Activated CD4-positive, alpha-beta T cell treated with anti-CD3 and anti-CD28 coated beads for 36 hours (primary cell): ENCODE measurements around the gene GSTT2B. TPM values are rescaled to one million over a fixed set of nuclear protein-coding genes. Genes with fewer than 3 reads are reported as not detected.
"Not testable (repeated sequence)": the region's sequence is repeated elsewhere in the genome, so short reads cannot be mapped to it uniquely, and the experiment has no call there.

Experiments used
- ATAC-seq: fragments of 200-7000 bp; cut with Tn5 transposase; one replicate; pipeline ENCODE4 v1.10.0; 2021; ENCODE audit warnings: mild to moderate bottlenecking, moderate library complexity
- CTCF ChIA-PET: fragments of 350-600 bp; sonication (Branson Sonifier 250); formaldehyde crosslinking; loops from one replicate; lab custom pipeline; 2021; ENCODE audit warnings: antibody characterized with exemption; lab: Charles Lee
- POLR2A ChIA-PET: fragments of 350-600 bp; sonication (Branson Sonifier 250); formaldehyde crosslinking; loops from one replicate; lab custom pipeline; 2021; ENCODE audit warnings: antibody characterized with exemption, inconsistent platforms; lab: Charles Lee
- DNase-seq: peaks from one replicate; pipeline ENCODE4 v3.0.0-alpha.2; 2020
- H3K27ac Mint-ChIP-seq: one replicate; pipeline ENCODE4 v1.8.0; 2021; ENCODE audit warnings: mixed read lengths
- H3K27me3 Mint-ChIP-seq: one replicate; pipeline ENCODE4 v1.8.0; 2021; ENCODE audit warnings: mixed read lengths
- H3K36me3 Mint-ChIP-seq: one replicate; pipeline ENCODE4 v1.8.0; 2021; ENCODE audit warnings: low read depth, mixed read lengths
- H3K4me1 Mint-ChIP-seq: one replicate; pipeline ENCODE4 v1.8.0; 2021; ENCODE audit warnings: mixed read lengths
- H3K4me3 Mint-ChIP-seq: one replicate; pipeline ENCODE4 v1.8.0; 2021; ENCODE audit warnings: mild to moderate bottlenecking, moderate library complexity, mixed read lengths
- H3K9me3 Mint-ChIP-seq: one replicate; pipeline ENCODE4 v1.8.0; 2021; ENCODE audit warnings: low read depth, mixed read lengths
- intact Hi-C, 2 experiments: fragments of 100-400 bp; cut with DNase I in 1 of 2; cut with micrococcal nuclease in 1 of 2; formaldehyde crosslinking; loops; one replicate each; pipeline versions ENCODE4 v1.14.2 to v1.15.1; 2022 to 2024; cut with DNase I, micrococcal nuclease
- total RNA-seq, 2 experiments: library from RNA; stranded (reverse); gene quantifications; one replicate each; pipeline ENCODE4 v1.2.3, GENCODE V29; 2021

GSTT2B gene
- total RNA-seq, 2 experiments from 2014 or later = not detected

- Mint-ChIP-seq H3K27ac (no peak overlapping the region), H3K4me1 (no peaks in the 10 kb centered on the region)
- ATAC-seq = no peak
Observed at GRCh38 chr22:23926561-23926960, 34.4 kb downstream of the GSTT2B start.

DNA sequence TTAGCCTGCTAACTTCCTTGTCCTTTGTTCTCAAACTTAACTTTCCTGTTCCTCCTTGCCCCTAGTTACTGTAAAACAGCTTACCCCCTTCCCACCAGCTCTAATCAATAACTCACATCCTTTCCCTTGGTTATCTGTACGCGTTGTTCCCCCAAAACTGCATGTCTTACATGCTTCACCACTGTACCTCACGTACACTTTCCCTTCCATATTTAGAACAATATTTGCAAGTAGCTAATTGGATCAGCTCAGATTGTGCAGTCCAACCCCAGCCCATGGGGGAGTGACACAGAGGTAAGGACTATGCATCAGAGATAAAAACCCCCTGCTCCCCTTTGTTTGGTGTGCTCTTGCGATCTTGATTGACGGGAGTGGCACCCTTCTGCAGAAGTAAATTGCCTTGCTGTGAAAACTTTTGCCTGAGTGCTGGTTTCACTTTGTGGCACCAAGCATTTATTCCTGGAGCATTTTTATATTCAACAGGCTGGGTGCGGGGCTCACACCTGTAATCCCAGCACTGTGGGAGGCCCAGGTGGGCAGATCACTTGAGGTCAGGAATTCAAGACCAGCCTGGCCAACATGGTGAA lies 35.9 kb downstream of the GSTT2B start:
- H3K36me3 Mint-ChIP-seq = peaks cover 37% of the 10 kb centered on the region
- H3K27me3 Mint-ChIP-seq = no peaks in the 10 kb centered on the region
- POLR2A ChIA-PET = no interaction called here
- H3K27ac Mint-ChIP-seq = no peak overlapping the region
- no peak overlapping the region for H3K4me3 Mint-ChIP-seq
- no peaks in the 10 kb centered on the region for H3K4me1 Mint-ChIP-seq
- DNase-seq = no peak
- ATAC-seq = no peak
- CTCF ChIA-PET = interaction anchor here (0.7 kb wide), 1 partner anchor 283 kb away, joined by 3 read pairs; no protein-coding TSS in a partner anchor
- peaks cover 9% of the 10 kb centered on the region for H3K9me3 Mint-ChIP-seq
- intact Hi-C loops = no loop called here

More at GRCh38 chr22:23926561-23926960, 34.4 kb downstream of the GSTT2B start:
- H3K9me3 Mint-ChIP-seq = peaks cover 9% of the 10 kb centered on the region
- CTCF ChIA-PET = no interaction called here
- POLR2A ChIA-PET = no interaction called here
- H3K4me3 Mint-ChIP-seq = no peak overlapping the region
- H3K36me3 Mint-ChIP-seq = peaks cover 40% of the 10 kb centered on the region
- DNase-seq = no peak
- intact Hi-C loops = no loop called here
- H3K27me3 Mint-ChIP-seq = no peaks in the 10 kb centered on the region

GRCh38 chr22:23922921-23923320 lies 38.1 kb downstream of the GSTT2B start:
- Mint-ChIP-seq H3K27ac (no peak overlapping the region), H3K9me3 (peaks cover 9% of the 10 kb centered on the region), H3K36me3 (peaks cover 34% of the 10 kb centered on the region), H3K4me3 (no peak overlapping the region), H3K4me1 (no peaks in the 10 kb centered on the region), H3K27me3 (no peaks in the 10 kb centered on the region)
- DNase-seq (no peak), ATAC-seq (no peak)
- intact Hi-C loops = no loop called here
- ChIA-PET POLR2A (no interaction called here), CTCF (no interaction called here)

DNA sequence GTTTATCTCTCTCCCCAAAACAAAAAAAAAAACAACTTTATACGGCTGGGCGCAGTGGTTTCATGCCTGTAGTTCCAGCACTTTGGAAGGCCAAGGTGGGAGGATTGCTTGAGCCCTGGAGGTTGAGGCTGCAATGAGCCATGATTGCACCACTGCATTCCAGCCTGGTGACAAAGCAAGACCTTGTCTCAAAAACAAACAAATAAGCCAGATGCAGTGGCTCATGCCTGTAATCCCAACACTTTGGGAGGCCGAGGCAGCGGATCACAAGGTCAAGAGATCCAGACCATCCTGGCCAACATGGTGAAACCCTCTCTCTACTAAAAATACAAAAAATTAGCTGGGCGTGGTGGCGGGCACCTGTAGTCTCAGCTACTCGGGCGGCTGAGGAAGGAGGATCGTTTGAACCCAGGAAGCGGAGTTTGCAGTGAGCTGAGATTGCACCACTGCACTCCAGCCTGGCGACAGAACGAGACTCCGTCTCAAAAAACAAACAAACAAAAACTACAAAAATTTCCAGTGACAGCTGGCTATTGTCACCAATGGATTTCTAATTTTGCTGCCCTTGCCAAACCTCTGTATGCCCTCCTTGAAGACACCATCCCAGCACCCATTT lies 39.3 kb downstream of the GSTT2B start:
- CTCF ChIA-PET = interaction anchor here (0.6 to 1.0 kb wide), 2 partner anchors 8 to 13 kb away, joined by 3 read pairs; no protein-coding TSS in a partner anchor
- H3K36me3 Mint-ChIP-seq = peaks cover 28% of the 10 kb centered on the region
- H3K27ac Mint-ChIP-seq, H3K4me1 Mint-ChIP-seq, intact Hi-C loops, H3K4me3 Mint-ChIP-seq, POLR2A ChIA-PET, ATAC-seq, H3K27me3 Mint-ChIP-seq, DNase-seq, H3K9me3 Mint-ChIP-seq: not testable (repeated sequence)

DNA sequence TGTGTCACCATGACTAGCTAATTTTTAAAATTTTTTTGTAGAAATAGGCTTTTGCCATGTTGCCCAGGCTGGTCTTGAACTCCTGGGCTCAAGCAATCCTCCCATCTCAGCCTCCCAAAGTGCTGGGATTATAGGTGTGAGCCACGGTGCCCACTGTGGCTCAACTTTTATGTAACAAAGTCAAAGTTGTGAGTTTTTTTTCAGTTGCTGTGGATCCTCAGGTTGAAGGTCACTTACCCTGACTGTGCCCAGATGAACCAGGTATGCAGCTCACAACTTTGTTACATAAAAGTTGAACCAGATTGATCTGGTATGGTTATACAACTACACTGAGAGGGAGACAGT lies 40.8 kb downstream of the GSTT2B start:
- H3K27ac Mint-ChIP-seq, H3K4me1 Mint-ChIP-seq, H3K9me3 Mint-ChIP-seq, POLR2A ChIA-PET, H3K27me3 Mint-ChIP-seq, DNase-seq, H3K4me3 Mint-ChIP-seq, ATAC-seq, intact Hi-C loops: not testable (repeated sequence)
- CTCF ChIA-PET = interaction anchor here (1.0 to 2.0 kb wide), 4 partner anchors 10 to 28 kb away, joined by 3 to 9 read pairs (median 4); no protein-coding TSS in a partner anchor
- H3K36me3 Mint-ChIP-seq = peaks cover 16% of the 10 kb centered on the region

- ChIA-PET CTCF (interaction anchor here (1.2 kb wide), 1 partner anchor 21 kb away, joined by 3 read pairs; the partner anchor contains the start of gene MIF), POLR2A (no interaction called here)
- intact Hi-C loops = no loop called here
- peaks cover 2% of the 10 kb centered on the region for H3K36me3 Mint-ChIP-seq
- H3K27ac Mint-ChIP-seq = no peak overlapping the region
- DNase-seq (no peak), ATAC-seq (no peak)
- H3K27me3 Mint-ChIP-seq = no peaks in the 10 kb centered on the region
- H3K4me3 Mint-ChIP-seq = no peak overlapping the region
- H3K4me1 Mint-ChIP-seq = peaks cover 23% of the 10 kb centered on the region
- H3K9me3 Mint-ChIP-seq = no peaks in the 10 kb centered on the region
Observed at GRCh38 chr22:23915290-23915689, 45.7 kb downstream of the GSTT2B start.

DNA sequence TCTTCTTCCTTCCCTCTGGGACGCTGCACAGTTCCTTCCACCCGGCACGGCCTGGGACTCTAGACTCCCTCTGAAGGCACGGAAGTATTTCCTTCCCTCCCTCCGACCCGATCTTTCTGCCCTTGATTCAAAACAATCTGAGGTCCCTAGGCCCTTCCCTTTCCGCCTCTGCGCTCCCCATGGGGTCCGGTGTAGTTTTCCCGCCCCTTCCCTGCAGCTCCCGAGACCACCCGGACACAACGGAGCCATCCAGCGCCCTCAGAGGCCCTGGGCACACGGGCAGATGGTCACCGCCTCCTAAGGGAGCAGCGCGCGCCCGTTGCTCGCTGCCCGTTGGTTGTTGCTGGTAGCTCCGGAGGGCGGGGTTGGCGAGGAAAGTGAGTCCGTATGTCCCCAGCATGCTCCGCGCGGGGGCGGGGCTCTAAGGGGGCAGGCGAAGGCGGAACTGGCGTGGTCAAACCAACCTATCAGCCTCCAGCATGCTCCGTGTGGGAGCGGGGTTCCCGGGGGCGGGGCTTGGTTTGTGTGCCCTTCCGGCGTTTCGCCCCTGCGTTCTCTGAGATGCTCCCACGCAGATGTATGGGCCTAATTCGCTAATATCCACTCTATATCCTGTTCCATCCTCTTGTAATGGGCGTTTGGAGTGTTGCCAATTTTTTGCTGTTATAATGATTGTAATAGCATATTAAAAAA lies 47.2 kb downstream of the GSTT2B start:
- DNase-seq (peak; percentile 100), ATAC-seq (peak; percentile 99)
- H3K27me3 Mint-ChIP-seq = no peaks in the 10 kb centered on the region
- ChIA-PET POLR2A (interaction anchor here (0.6 to 1.6 kb wide), 11 partner anchors 11 to 641 kb away, joined by 3 to 24 read pairs (median 3); partner anchors contain the start of genes GUCD1, MIF and SLC2A11), CTCF (interaction anchor here (0.6 to 3.0 kb wide), 5 partner anchors 8 to 855 kb away, joined by 3 to 24 read pairs (median 3); partner anchors contain the start of gene MIF)
- H3K36me3 Mint-ChIP-seq = no peaks in the 10 kb centered on the region
- peak overlapping the region; percentile 85 for H3K4me3 Mint-ChIP-seq
- H3K4me1 Mint-ChIP-seq = peaks cover 23% of the 10 kb centered on the region
- H3K9me3 Mint-ChIP-seq = no peaks in the 10 kb centered on the region
- H3K27ac Mint-ChIP-seq = peak overlapping the region; percentile 98
- intact Hi-C loops = loop anchor here (1.0 to 5.0 kb wide), 7 partner anchors 20 to 641 kb away; partner anchors contain the start of genes MIF (in 2 of the 2), CABIN1 (in 1 of the 2), DERL3 (in 1 of the 2) and GUCD1 (in 1 of the 2)

DNA sequence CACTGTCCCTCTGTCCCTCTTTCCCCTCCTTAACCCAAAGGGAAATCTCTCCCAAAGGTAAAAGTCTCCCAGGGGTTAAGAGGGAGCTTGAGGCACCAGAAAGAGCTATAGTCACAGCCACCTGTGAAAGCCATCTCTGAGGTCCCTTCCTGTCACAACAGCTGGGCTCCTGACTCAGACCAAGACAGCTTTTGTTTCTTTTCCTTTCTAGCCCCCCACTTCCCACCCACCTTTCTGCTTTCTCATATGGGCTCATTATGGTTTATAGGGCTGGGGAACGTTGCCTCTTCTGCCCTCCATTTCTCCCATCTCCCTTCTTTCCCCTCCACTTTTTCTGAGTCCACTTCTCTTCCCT lies 47.7 kb downstream of the GSTT2B start:
- no peaks in the 10 kb centered on the region for H3K27me3 Mint-ChIP-seq
- H3K27ac Mint-ChIP-seq = peak overlapping the region; percentile 98
- peak; percentile 27 for ATAC-seq
- peaks cover 23% of the 10 kb centered on the region for H3K4me1 Mint-ChIP-seq
- peak overlapping the region; percentile 85 for H3K4me3 Mint-ChIP-seq
- CTCF ChIA-PET = interaction anchor here (2.6 to 3.0 kb wide), 2 partner anchors 17 to 19 kb away, joined by 8 to 24 read pairs; partner anchors contain the start of gene MIF
- intact Hi-C loops = loop anchor here in 1 of 2 experiments (5.0 kb wide), 1 partner anchor 56 kb away; the partner anchor contains the start of gene SLC2A11
- H3K9me3 Mint-ChIP-seq = no peaks in the 10 kb centered on the region
- DNase-seq = peak; percentile 58
- POLR2A ChIA-PET = interaction anchor here (0.6 to 1.6 kb wide), 10 partner anchors 10 to 642 kb away, joined by 3 to 24 read pairs (median 3); partner anchors contain the start of genes GUCD1, MIF and SLC2A11
- H3K36me3 Mint-ChIP-seq = no peaks in the 10 kb centered on the region

- Mint-ChIP-seq H3K27ac (peak overlapping the region; percentile 20), H3K36me3 (no peaks in the 10 kb centered on the region), H3K9me3 (no peaks in the 10 kb centered on the region), H3K4me1 (peaks cover 23% of the 10 kb centered on the region), H3K4me3 (no peak overlapping the region), H3K27me3 (no peaks in the 10 kb centered on the region)
- ATAC-seq (no peak), DNase-seq (no peak)
- POLR2A ChIA-PET = no interaction called here
- intact Hi-C loops = loop anchor here in 1 of 2 experiments (5.0 kb wide), 1 partner anchor 55 kb away; the partner anchor contains the start of gene SLC2A11
- CTCF ChIA-PET = interaction anchor here (2.6 to 3.0 kb wide), 2 partner anchors 16 to 18 kb away, joined by 8 to 24 read pairs; partner anchors contain the start of gene MIF
Observed at GRCh38 chr22:23912293-23912903, 48.6 kb downstream of the GSTT2B start.

- intact Hi-C loops = loop anchor here in 1 of 2 experiments (5.0 kb wide), 1 partner anchor 54 kb away; the partner anchor contains the start of gene SLC2A11
- ChIA-PET CTCF (interaction anchor here (0.6 to 3.0 kb wide), 4 partner anchors 8 to 17 kb away, joined by 3 to 24 read pairs (median 10); partner anchors contain the start of gene MIF), POLR2A (interaction anchor here (0.6 kb wide), 1 partner anchor 12 kb away, joined by 3 read pairs; no protein-coding TSS in a partner anchor)
- Mint-ChIP-seq H3K4me3 (no peak overlapping the region), H3K4me1 (peaks cover 23% of the 10 kb centered on the region), H3K36me3 (no peaks in the 10 kb centered on the region), H3K27me3 (no peaks in the 10 kb centered on the region), H3K27ac (no peak overlapping the region), H3K9me3 (no peaks in the 10 kb centered on the region)
- no peak for ATAC-seq
- no peak for DNase-seq
Observed at GRCh38 chr22:23911318-23911980, 49.5 kb downstream of the GSTT2B start.
